ENCODE data around the gene TAS1R1.

TAS1R1 gene

GRCh38 chr1:6574025-6574620, 19.0 kb downstream of the TAS1R1 start:
- no peak for DNase-seq (ENCODE audit: low spot score)

GRCh38 chr1:6574818-6575217, 19.7 kb downstream of the TAS1R1 start:
- DNase-seq (ENCODE audit: low spot score): no peak

GRCh38 chr1:6577831-6578525, 22.9 kb downstream of the TAS1R1 start:
- DNase-seq (ENCODE audit: low spot score): no peak

DNA sequence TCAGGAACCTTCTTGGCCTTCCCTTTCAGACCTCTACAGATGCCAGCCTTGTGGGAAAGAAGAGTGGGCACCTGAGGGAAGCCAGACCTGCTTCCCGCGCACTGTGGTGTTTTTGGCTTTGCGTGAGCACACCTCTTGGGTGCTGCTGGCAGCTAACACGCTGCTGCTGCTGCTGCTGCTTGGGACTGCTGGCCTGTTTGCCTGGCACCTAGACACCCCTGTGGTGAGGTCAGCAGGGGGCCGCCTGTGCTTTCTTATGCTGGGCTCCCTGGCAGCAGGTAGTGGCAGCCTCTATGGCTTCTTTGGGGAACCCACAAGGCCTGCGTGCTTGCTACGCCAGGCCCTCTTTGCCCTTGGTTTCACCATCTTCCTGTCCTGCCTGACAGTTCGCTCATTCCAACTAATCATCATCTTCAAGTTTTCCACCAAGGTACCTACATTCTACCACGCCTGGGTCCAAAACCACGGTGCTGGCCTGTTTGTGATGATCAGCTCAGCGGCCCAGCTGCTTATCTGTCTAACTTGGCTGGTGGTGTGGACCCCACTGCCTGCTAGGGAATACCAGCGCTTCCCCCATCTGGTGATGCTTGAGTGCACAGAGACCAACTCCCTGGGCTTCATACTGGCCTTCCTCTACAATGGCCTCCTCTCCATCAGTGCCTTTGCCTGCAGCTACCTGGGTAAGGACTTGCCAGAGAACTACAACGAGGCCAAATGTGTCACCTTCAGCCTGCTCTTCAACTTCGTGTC, 23.7 kb downstream of the TAS1R1 start:
- no peak for DNase-seq (ENCODE audit: low spot score)

DNA sequence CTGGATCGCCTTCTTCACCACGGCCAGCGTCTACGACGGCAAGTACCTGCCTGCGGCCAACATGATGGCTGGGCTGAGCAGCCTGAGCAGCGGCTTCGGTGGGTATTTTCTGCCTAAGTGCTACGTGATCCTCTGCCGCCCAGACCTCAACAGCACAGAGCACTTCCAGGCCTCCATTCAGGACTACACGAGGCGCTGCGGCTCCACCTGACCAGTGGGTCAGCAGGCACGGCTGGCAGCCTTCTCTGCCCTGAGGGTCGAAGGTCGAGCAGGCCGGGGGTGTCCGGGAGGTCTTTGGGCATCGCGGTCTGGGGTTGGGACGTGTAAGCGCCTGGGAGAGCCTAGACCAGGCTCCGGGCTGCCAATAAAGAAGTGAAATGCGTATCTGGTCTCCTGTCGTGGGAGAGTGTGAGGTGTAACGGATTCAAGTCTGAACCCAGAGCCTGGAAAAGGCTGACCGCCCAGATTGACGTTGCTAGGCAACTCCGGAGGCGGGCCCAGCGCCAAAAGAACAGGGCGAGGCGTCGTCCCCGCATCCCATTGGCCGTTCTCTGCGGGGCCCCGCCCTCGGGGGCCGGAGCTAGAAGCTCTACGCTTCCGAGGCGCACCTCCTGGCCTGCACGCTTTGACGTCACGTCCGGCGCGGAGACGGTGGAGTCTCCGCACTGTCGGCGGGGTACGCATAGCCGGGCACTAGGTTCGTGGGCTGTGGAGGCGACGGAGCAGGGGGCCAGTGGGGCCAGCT, 24.4 kb downstream of the TAS1R1 start, which contains the start of gene ZBTB48:
Gene ZBTB48, plus strand, starts transcription at position 621 of the 745 bp plus-strand sequence. CDS start 616 bp downstream, outside the sequence.
- peak; percentile 99 for DNase-seq (ENCODE audit: low spot score)

- no peak for DNase-seq (ENCODE audit: low spot score)
Measured at GRCh38 chr1:6580119-6580592, 25.0 kb downstream of the TAS1R1 start.

GRCh38 chr1:6580593-6581409, 25.7 kb downstream of the TAS1R1 start:
- DNase-seq (ENCODE audit: low spot score): no peak

DNA sequence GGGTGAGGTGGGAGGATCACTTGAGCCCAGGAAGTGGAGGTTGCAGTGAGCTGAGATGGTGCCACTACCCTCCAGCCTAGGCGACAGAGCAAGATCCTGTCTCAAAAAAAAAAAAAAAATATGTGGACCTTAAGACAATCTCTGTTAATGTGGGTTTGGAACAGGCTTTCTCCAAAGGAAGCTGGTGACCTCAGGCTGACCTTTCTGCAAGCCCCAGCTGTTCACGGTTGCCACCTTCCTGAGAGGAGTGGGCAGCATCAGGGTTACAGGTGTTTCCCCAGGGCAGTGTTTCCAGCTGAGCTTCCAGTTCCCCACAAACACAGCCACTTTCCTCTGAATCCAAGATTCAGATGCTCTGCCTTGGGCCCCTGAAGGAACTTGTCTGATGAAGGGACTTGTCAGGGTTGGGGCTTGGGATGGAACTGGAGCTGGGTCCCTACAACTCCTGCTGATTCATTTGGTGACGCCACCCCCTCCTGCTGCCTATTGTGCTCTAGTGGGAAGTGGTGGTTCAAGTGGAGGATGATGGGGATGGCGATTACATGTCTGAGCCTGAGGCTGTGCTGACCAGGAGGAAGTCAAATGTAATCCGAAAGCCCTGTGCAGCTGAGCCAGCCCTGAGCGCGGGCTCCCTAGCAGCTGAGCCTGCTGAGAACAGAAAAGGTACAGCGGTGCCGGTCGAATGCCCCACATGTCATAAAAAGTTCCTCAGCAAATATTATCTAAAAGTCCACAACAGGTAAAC, 26.6 kb downstream of the TAS1R1 start:
- DNase-seq (ENCODE audit: low spot score): no peak

DNA sequence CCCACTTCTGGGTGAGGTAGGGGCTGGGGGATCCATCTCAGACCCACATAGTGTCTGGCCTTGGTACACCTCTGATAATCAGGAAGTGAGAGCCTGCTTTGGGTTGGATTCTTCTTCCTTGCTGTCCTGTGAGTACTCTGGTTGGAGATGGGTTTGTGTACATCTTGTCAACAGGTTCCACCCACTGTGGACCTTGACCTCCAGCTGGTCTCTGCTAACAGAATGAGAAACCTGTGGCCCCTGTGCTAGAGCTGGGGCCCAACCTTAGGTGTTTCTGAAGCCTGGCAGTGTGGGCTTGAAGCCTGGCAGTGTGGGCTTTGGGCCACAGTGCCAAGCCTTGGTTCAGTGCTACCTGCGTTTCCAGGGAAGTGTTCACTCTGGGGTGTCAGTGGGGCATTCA, 27.3 kb downstream of the TAS1R1 start:
- no peak for DNase-seq (ENCODE audit: low spot score)

DNA sequence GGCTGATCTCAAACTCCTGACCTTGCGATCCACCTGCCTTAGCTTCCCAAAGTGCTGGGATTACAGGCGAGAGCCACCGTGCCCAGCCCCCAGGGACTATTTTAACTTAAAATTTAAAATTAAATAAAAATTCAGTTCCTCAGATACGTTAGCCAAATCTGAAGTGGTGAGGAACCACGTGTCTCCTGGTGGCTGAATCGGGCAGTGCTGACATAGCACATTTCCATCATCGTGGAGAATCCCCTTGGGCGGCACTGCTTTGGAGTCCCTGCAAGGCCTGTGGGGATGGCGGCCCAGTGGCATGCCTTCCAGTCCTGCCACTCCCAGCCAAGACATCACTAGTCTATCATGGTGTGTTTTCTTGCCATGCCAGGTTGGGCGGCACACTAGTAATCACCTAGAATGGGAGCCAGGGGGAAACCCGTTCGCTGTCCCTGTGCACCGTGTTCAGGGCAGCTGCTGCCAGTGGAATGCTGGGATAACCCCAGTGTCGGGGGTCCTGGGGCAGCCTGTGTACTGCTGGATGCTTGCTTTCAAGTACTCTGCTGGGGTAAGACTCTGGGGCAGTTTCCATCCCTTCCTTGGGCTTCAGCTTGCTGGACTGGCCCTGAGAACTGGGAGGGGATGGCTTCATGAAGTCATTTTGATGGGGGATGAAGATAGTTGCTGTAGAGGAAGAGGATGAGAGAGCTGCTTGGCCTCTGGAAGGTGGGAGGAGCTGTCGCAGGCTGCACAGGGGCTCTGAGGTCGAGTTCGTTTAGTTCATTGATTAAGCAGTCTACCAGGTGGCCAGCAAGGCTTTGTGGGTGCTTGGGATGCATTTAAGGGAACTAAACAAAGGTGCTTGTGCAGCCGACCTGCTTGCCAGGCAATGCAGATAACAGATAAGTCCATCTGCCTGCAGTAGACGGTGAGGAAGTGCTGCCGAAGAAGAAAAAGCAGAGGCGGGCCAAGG, 29.3 kb downstream of the TAS1R1 start:
- no peak for DNase-seq (ENCODE audit: low spot score)

- no peak for DNase-seq (ENCODE audit: low spot score)
Measured at GRCh38 chr1:6585081-6585722, 30.1 kb downstream of the TAS1R1 start.

GRCh38 chr1:6585841-6586240, 30.7 kb downstream of the TAS1R1 start:
- no peak for DNase-seq (ENCODE audit: low spot score)

GRCh38 chr1:6586404-6586816, 31.3 kb downstream of the TAS1R1 start:
- no peak for DNase-seq (ENCODE audit: low spot score)

GRCh38 chr1:6587261-6588005, 32.3 kb downstream of the TAS1R1 start:
- DNase-seq (ENCODE audit: low spot score): no peak

DNA sequence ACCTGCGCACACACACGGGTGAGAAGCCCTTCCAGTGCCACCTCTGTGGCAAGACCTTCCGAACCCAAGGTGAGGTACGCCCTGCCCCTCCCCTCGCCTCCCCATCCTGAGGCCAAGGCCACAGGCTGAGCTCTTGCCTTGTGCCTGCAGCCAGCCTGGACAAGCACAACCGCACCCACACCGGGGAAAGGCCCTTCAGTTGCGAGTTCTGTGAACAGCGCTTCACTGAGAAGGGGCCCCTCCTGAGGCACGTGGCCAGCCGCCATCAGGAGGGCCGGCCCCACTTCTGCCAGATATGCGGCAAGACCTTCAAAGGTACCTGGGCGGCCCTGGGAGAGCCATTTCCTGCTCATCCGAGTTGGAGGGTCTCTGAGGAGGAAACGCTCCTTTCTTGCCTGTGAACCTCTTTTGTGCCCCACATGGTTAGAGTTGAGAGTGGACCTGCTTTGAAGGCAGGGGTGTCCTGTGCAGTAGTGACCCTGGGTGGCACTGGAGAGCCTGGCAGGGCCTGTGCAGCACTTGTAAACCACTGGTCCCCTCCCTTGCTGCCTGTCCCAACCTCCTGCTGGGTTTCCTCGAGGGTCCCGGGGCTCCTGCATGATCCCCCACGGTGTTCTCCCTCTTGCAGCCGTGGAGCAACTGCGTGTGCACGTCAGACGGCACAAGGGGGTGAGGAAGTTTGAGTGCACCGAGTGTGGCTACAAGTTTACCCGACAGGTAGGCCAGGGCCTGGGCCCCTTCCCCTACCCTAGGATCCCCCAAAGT, 33.2 kb downstream of the TAS1R1 start:
- DNase-seq (ENCODE audit: low spot score): no peak

DNA sequence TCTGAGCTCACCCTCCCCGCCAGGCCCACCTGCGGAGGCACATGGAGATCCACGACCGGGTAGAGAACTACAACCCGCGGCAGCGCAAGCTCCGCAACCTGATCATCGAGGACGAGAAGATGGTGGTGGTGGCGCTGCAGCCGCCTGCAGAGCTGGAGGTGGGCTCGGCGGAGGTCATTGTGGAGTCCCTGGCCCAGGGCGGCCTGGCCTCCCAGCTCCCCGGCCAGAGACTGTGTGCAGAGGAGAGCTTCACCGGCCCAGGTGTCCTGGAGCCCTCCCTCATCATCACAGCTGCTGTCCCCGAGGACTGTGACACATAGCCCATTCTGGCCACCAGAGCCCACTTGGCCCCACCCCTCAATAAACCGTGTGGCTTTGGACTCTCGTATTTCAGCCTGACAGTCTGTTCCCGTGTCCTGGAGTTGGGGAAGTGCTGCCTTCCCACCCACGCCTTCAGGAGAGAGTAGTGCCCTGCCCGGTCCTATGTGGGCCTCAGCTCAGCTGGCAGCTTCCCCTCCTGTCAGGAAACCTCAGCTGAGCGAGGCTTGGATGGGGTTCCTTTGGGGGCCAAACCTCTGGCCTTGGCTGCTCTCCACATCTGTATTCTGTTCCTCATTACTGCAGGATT, 33.9 kb downstream of the TAS1R1 start:
- no peak for DNase-seq (ENCODE audit: low spot score)

DNA sequence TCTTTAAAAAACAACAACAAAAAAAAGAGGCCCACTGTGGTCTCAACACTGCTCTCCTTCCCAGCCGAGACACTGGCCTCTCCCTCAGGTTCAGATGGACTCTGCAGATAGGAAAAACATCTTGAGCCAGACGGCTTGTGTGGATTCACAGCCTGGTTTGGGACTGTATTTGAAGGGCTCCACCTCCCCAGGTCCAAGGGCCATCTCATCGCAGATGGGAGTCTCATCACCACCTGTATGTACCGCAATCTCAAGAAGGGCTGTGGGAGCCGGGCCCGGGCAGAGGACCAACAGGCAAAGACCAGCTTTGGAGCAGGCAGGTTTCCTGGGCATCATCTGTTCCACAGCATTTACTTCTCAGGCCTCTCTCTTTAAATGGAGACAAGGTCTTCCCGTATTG, 34.9 kb downstream of the TAS1R1 start:
- no peak for DNase-seq (ENCODE audit: low spot score)
